NB4 (cell line): Measurements from ENCODE around the gene USP17L18.
"Not testable (repeated sequence)": the region's sequence is repeated elsewhere in the genome, so short reads cannot be mapped to it uniquely, and the experiment has no call there.

Source experiments
- POLR2A ChIP-seq: IDR thresholded peaks from 2 replicates; pipeline ENCODE4 v1.6.1; 2011; ENCODE audit warnings: mild to moderate bottlenecking; ENCODE audit not compliant: insufficient read length; ENCODE audit errors: extremely low read depth
- TF ChIP-seq, protein P1 (sequence below): IDR thresholded peaks from one replicate; pipeline ENCODE4 v1.5.1; 2012; ENCODE audit warnings: low read depth, low read length
- TF ChIP-seq, protein P2 (sequence below): IDR thresholded peaks from 2 replicates; pipeline ENCODE4 v1.6.1; 2011; ENCODE audit warnings: low read depth, low read length

DNA sequence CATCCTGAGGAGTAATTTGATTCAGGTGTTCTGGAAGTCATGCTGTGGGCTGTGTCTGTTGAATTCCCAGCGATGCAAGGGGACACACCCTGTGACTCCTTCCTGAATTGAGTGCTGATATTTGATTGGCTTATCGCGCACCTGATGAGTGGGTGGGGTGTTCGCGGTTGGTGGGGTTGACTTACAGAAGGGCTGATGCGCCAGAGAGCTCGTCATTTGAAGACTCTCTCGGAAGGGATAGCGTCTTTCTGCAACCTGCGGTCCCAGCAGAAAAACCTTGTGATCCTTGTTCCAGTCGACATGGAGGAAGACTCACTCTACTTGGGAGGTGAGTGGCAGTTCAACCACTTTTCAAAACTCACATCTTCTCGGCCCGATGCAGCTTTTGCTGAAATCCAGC, 4.6 kb downstream of the USP17L18 start, which contains the start of gene USP17L19:
- not testable (repeated sequence) for TF ChIP-seq POLR2A
- TF ChIP-seq, protein P1, sequence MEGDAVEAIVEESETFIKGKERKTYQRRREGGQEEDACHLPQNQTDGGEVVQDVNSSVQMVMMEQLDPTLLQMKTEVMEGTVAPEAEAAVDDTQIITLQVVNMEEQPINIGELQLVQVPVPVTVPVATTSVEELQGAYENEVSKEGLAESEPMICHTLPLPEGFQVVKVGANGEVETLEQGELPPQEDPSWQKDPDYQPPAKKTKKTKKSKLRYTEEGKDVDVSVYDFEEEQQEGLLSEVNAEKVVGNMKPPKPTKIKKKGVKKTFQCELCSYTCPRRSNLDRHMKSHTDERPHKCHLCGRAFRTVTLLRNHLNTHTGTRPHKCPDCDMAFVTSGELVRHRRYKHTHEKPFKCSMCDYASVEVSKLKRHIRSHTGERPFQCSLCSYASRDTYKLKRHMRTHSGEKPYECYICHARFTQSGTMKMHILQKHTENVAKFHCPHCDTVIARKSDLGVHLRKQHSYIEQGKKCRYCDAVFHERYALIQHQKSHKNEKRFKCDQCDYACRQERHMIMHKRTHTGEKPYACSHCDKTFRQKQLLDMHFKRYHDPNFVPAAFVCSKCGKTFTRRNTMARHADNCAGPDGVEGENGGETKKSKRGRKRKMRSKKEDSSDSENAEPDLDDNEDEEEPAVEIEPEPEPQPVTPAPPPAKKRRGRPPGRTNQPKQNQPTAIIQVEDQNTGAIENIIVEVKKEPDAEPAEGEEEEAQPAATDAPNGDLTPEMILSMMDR = not testable (repeated sequence)
- TF ChIP-seq, protein P2, sequence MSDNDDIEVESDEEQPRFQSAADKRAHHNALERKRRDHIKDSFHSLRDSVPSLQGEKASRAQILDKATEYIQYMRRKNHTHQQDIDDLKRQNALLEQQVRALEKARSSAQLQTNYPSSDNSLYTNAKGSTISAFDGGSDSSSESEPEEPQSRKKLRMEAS = not testable (repeated sequence)
